HG03342 (cell line): ENCODE results near the gene ZNF444.
"Not testable (repeated sequence)": the region's sequence is repeated elsewhere in the genome, so short reads cannot be mapped to it uniquely, and the experiment has no call there.

Experiments used
- ATAC-seq: cut with Tn5 transposase; IDR thresholded peaks from one replicate; pipeline ENCODE4 v1.9.1; 2021; ENCODE audit warnings: mild to moderate bottlenecking, moderate library complexity; ENCODE audit not compliant: unreplicated experiment

ZNF444 gene

DNA sequence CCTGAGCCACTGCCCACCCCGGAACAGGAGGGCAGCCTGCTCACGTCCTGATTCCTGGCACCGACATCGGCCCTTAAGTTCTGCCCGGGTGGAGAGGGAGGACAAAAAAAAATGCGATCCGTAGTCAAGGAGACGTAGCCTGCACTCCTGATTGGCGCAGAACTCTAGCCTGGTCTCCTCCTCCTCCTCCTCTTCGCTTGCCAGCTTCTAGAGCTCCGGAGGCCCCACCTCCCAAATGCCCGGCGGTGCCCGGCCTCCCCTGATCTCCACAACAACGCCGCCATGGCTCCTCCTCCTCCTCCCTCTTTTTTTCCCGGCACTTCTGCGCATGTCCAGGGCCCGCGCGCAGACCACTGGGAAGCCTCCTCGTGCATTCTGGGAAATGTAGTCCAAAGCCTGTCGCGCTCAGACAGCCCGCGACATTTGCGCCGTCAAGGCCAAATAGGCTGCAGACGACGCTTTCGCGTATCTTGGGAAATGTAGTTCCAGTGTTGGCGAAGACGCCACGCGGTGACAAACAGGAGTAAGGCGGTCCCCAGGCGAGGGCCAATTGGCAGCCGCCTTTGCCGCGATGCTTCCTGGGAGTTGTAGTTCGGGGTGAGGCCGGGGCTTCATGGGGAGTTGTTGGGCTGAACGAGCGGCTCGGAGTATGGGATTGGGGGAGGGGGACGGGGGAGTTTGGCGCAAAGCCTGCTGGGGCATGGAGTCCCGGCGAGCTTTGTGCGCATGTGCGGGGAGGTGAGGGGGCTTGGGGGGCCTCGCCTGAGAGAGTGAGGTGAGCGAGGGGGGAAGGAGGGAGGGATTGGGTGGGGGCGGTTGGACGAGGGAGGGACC, at the start of gene ZNF444:
TSS of gene ZNF444 (plus strand) at position 705 of the 834 bp plus-strand sequence. CDS start 5,625 bp downstream, outside the sequence.
- ATAC-seq: peak; percentile 86

DNA sequence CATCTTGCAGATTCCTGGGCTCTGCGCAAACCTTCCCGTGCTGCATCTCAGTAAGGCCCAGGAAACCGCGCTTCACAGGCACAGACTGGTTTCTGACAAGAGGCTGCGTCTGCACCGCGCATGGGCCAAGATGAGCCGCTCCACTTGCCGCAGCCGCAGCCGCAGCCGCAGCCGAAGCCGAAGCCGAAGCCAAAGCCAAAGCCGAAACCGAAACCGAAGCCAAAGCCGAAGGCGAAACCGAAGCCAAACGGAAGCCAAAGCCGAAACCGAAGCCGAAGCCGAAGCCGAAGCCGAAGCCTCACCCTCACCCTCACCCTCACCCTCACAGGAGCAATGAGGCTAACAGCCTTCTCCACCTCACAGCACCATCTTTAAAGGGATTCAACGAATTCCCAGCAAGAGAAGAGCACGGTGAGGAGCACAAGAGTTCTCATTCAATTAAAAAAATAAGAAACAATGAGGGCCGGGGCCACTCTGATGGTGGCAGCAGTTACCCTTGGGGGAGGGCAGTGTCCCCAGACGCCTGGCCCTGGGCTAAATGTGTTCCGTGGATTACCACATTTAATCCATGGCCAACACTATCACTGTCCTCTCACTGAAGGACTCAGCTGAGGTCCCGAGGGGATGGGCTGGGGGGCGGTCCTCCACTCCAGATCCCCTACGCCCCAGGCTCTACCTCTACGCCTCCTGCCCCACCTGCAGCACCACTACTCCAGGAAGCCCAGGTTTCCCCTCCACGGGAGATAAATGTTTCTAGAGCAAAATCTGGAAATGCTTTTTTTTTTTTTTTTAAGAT, 49.1 kb upstream of the ZNF444 start:
- ATAC-seq: no peak

- no peak for ATAC-seq
Measured at GRCh38 chr19:56092685-56093631, 48.1 kb upstream of the ZNF444 start.

DNA sequence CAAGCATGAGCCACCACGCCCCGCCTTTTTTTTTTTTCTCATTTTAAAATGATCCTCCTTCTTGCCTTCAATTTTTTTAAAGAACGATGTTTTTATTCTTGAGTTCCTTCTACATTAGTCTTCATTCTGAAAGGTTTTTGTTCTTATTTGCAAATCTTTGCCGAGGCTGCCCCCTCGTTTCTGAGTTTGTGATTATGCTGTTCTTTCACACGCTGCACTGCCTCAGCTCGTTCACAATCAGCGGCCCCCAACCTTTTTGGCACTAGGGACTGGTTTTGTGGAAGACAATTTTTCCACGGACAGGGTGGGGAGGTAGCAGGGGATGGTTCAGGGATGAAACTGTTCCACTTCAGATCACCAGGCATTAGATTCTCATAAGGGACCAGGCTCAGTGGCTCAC, 46.6 kb upstream of the ZNF444 start:
- no peak for ATAC-seq

GRCh38 chr19:56096665-56097064, 44.4 kb upstream of the ZNF444 start:
- ATAC-seq: no peak

DNA sequence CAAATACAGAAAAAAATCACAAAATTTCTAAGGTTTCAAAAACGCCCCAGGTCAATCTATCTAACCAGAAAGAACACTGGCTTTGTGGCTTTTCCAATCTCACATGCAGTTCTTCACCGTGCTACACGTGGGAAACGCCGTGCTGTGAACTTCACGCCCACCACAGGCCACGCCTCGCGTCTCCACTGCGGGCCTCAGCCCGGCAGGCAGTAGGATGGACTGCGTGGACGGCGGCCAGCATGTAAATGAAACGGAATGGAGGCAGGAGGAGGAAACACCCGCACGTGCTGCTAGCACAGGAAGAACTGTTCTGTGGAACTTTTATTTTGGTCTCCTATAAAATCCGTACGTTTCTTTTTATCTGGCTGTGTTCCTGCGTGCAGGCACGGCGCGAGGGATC, 43.8 kb upstream of the ZNF444 start:
- no peak for ATAC-seq

DNA sequence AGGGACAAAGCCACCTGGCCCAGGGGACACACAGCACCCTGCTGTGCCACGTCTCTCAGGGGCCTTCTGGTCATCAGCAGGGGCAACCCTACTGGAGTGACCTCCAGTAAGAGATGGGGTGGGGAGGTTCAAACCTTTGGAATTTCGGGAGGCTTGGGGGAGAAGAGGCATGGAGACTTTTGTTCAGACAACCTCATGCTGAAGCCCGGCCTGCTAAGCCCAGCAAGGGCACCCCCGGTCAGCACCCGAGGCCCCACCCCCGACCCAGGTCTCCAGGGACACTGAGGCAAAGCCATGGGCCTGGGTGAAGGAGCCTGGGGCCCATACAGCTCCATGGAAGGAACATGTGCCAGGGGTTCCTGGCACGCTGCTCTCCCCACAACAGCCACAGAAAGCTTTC, 43.3 kb upstream of the ZNF444 start:
- ATAC-seq: no peak

DNA sequence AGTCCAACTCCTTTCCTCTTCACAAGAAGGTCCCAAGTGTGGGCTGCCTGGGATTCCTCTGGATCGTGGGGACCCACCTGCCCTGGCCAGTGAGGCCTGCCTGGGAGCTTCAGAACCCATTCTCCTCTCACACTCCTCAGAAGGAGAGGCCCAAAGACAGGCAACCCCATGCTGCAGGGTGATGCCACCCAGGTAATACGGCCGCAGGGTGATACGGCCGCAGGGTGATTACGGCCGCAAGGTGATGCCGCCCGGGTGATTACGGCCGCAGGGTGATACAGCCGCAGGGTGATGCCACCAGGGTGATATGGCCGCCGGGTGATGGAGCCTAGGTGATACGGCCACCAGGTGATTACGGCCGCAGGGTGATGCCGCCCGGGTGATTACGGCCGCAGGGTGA, 42.9 kb upstream of the ZNF444 start:
- ATAC-seq: not testable (repeated sequence)

DNA sequence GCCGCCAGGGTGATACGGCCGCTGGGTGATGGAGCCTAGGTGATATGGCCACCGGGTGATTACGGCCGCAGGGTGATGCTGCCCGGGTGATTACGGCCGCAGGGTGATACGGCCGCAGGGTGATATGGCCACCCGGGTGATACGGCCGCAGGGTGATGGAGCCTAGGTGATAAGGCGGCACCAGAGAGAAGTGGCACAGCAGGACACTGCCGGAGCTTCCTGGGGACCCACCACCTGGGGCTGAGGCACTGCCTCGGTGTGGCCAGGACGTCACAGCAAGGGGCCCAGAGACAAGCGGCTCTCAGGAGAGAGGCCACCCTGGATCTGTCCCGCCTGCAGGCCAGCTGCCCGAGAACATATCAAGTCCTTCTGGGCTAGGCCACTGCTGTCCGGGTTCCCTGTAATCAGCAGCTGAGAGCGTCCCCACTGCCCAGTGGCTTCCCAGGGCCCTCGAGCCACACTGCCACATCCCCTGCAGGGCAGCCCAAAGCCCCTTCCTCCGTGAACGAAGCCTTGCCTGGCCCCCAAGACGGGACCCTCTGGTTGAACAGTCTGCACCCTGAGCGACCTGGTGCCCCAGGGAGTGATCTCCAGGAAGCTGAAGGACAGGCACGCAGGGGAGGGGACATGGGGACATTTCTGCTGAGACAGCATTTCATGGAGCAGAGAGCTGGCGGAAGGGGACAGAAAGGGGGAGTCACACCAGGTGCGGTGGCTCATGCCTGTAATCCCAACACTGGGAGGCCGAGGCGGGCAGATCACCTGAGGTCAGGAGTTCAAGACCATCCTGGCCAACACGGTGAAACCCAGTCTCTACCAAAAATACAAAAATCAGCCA, 42.1 kb upstream of the ZNF444 start:
- no peak for ATAC-seq

GRCh38 chr19:56099638-56100539, 41.2 kb upstream of the ZNF444 start:
- ATAC-seq: no peak

GRCh38 chr19:56101095-56101494, 40.0 kb upstream of the ZNF444 start:
- no peak for ATAC-seq

DNA sequence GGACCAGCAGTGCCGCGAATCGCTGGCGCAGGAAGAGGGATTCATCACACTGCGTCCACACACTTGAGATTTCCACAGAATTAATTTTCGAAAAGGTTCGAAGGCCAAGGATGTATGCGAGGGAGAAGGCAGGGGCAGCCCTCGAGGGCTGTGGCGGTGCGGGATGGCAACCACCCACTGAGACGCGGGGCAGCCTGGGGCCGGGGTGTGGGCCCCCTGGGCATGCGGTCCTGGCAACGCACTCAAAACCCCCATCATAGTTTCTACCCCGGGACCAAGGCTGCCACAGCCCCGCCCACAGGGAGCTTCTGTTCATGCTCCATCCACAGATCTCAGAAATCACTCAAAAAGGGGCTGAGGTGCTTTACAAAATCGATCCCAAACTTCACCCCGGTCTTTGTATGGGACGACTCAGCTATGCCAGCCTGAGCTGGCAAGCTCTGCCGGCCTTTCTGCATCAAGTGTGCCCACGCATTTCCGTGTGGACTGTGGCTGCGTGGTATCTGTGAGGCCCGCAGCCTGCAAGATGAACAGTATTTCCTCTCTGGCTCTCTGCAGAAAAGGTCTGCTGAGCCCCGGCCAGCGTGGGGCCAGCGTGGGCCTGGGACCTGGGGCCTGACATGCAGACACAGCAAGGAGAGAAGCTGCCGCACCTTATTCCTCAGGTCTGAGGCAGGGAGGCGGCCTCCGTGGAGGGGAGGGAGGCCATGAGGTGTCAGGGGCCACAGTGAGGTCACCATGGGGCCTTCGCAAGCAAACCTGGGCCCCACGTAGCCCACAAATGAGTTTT, 39.1 kb upstream of the ZNF444 start:
- ATAC-seq: no peak

- no peak for ATAC-seq
Measured at GRCh38 chr19:56103027-56103614, 38.0 kb upstream of the ZNF444 start.

DNA sequence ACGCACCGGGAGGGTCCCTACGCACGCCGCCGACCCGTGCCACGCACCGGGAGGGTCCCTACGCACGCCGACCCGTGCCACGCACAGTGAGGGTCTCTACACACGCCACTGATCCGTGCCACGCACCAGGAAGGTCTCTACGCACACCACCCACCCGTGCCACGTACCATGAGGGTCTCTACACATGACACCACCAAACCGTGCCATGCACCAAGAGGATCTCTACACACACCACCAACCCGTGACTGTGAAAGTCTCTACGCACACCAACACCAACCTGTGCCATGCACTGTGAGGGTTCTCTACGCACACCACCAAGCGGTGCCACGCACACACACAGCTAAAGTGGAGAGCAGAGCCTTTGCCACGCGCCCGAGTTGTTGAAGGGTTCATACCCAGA, 36.7 kb upstream of the ZNF444 start:
- ATAC-seq: no peak

DNA sequence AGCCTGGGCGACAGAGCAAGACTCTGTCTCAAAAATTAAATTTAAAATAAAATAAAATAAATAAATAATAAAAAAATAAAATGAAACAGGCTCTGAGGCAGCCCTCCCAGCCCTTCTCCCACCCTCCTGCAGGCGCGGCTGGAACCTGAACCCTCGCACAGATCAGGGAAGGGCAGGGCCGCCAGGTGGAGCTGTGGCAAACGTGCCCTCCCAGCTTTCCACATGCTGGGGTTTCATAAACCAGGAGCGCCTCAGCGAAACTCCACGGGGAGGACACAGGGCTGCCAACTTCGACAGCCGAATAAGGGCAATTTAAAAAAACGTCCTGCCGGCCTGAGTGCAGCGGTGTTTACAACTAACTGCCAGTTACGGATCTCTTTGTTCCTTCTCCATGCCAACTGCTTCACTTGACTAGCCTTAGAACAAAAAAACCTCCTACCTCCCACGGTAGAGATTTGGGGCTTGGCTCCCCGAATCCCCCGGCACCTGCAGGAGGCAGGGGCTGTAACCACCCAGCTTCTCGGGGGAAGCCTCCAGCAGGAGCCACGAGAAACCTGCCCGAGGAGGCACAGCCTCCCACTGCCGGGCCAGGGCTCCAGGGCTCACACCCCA, 35.9 kb upstream of the ZNF444 start:
- ATAC-seq: no peak

GRCh38 chr19:56105831-56106396, 35.2 kb upstream of the ZNF444 start:
- not testable (repeated sequence) for ATAC-seq

- no peak for ATAC-seq
Measured at GRCh38 chr19:56106397-56106849, 34.7 kb upstream of the ZNF444 start.
